ENCODE data around the gene HEPHL1.

The HEPHL1 gene

DNA sequence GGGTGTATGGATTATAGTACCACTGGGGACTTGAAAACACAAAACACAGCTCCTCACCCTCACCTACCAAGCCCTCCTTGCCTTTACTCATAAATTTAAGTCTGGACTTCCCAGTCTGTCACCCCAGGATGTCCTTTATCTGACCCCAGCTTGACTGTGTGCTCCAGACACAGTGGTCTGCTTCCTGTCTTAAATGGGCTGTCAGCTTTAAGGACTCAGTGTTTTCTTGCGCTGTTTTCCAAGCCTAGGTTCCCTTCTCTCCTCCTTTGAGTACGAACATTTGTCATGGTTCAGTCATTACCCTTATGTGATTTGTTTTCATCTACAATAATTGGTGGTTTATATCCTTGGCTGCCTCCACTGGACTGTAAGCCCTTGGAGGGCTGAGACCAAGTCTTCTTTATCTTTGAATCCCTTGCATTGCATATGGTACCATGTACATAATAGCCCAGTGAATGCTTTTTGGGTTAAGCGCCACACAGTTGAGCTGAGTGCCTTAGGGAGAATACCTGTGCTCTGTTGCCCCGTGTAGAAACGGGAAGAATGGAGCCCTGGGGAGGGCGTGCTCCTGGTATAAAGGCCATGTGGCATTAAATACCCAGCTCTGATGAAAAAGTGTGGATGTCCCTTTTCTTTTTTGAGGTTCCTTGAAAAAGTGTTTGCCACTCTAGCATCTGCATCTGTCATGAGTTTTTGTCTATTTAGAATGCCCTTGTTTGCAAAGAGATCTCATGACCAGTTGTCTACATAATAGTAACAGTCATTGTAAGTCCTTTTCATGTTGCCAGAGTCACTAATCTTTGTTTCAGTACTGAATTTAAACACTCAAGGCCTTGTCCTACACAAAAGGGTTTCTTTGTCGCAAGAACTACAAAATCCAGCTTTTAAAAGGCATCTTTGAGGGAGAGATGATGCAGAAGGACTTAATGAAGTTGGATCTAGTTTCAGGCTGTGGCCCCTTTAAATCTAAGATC, 121.4 kb downstream of the HEPHL1 start:
- CTCF ChIA-PET: interaction anchor here (0.8 to 2.8 kb wide), 5 partner anchors 8 to 275 kb away, joined by 3 to 13 read pairs (median 5); no protein-coding TSS in a partner anchor
- no peak for DNase-seq (ENCODE audit: low read depth, low spot score)
- POLR2A ChIA-PET: interaction anchor here (0.7 kb wide), 1 partner anchor 9 kb away, joined by 3 read pairs; no protein-coding TSS in a partner anchor
- TF ChIP-seq, protein P1, sequence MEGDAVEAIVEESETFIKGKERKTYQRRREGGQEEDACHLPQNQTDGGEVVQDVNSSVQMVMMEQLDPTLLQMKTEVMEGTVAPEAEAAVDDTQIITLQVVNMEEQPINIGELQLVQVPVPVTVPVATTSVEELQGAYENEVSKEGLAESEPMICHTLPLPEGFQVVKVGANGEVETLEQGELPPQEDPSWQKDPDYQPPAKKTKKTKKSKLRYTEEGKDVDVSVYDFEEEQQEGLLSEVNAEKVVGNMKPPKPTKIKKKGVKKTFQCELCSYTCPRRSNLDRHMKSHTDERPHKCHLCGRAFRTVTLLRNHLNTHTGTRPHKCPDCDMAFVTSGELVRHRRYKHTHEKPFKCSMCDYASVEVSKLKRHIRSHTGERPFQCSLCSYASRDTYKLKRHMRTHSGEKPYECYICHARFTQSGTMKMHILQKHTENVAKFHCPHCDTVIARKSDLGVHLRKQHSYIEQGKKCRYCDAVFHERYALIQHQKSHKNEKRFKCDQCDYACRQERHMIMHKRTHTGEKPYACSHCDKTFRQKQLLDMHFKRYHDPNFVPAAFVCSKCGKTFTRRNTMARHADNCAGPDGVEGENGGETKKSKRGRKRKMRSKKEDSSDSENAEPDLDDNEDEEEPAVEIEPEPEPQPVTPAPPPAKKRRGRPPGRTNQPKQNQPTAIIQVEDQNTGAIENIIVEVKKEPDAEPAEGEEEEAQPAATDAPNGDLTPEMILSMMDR (IDR thresholded peaks at IDR 0.05; ENCODE audit: insufficient read depth, low read length, missing control alignments): no peak
- H3K4me3 ChIP-seq (ENCODE audit: low read depth, low read length): no peak overlapping the region

DNA sequence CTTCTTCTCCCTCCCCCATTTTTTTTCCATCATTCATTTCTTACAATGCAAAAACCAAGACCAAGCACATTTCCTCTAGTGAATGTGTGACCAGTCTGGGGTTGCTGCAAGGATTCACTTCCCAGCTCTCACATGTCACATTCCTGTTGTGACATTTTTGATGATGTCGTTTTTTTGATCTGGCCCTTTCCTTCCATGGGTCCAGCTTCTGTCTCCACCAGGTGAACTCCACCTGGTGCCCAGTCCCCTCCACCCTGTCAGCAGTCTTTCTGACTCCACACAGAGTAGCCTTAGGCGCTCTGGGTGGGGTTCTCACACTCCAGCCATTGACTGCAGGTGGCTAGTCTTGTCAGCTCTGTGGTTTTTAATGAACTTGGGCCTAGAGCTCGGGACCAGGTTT, 123.1 kb downstream of the HEPHL1 start:
- CTCF ChIA-PET: interaction anchor here (0.5 to 2.8 kb wide), 5 partner anchors 13 to 288 kb away, joined by 3 to 13 read pairs (median 5); no protein-coding TSS in a partner anchor
- H3K4me3 ChIP-seq (ENCODE audit: low read depth, low read length): no peak overlapping the region
- POLR2A ChIA-PET: no interaction called here
- TF ChIP-seq, protein P1 (IDR thresholded peaks at IDR 0.05; ENCODE audit: insufficient read depth, low read length, missing control alignments): no peak
- no peak for DNase-seq (ENCODE audit: low read depth, low spot score)

DNA sequence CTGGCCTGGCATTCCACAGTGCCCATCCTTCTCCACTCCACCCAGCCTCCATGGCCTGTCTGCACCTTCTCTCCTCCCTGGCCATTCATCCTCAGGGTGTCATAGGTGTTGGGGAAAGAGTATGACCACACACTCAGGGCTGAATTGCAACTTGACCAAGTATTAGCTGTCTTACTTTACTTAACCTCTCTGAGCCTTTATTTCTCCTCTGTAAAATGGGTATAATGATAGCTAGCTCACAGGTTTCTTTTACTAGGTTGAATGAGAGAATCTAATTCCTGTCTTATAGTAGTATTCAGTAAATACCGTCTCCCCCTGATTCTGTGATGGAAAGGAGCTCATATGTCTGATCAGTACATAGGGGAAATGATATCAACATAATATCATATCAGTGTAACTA, 123.5 kb downstream of the HEPHL1 start:
- DNase-seq (ENCODE audit: low read depth, low spot score): no peak
- ChIA-PET CTCF (interaction anchor here (0.5 to 2.8 kb wide), 5 partner anchors 13 to 287 kb away, joined by 3 to 13 read pairs (median 5); no protein-coding TSS in a partner anchor), POLR2A (no interaction called here)
- H3K4me3 ChIP-seq (ENCODE audit: low read depth, low read length): no peak overlapping the region
- TF ChIP-seq, protein P1 (IDR thresholded peaks at IDR 0.05; ENCODE audit: insufficient read depth, low read length, missing control alignments): no peak

DNA sequence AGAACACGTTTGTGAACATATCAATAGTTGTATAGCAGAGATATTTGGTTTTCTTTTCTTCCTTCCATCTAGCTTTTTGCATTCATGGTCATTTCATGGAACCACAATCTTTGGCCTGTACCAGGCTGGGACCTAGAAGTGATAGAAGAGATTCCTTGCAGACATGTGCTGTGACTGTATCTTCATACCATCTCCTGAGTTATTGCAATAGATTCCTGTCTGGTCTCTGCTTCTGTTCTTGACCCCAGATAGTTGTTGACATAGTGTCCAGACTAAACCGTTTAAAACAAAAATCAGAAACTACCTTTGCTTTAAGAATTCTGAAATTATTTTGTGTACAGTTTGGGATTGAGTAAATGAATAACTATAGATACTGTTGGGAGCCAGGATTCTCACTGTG, 124.3 kb downstream of the HEPHL1 start:
- no peak for DNase-seq (ENCODE audit: low read depth, low spot score)
- no peak overlapping the region for H3K4me3 ChIP-seq (ENCODE audit: low read depth, low read length)
- ChIA-PET POLR2A (no interaction called here), CTCF (interaction anchor here (1.1 to 2.1 kb wide), 4 partner anchors 8 to 250 kb away, joined by 3 to 8 read pairs (median 5); no protein-coding TSS in a partner anchor)
- TF ChIP-seq, protein P1 (IDR thresholded peaks at IDR 0.05; ENCODE audit: insufficient read depth, low read length, missing control alignments): no peak

DNA sequence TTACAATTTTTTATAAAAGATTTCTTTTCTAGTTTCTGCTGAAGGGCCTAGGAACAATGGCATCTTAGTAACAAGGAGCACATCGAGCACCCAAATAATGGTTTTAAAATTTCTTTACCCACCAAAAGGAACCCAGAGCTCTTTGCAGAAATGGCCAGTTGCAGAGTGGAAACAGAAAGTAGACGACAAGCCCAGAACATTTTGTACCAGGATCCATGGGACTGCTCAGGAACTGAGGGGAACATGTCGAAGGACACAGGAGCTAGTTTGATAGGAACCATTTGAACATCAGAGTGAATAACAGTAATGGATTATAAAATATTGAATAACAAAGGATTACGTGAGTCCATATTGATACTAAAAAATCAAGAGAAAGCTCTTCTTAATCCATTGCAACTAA, 124.8 kb downstream of the HEPHL1 start:
- no peak for DNase-seq (ENCODE audit: low read depth, low spot score)
- H3K4me3 ChIP-seq (ENCODE audit: low read depth, low read length): no peak overlapping the region
- CTCF ChIA-PET: interaction anchor here (1.1 kb wide), 2 partner anchors 8 to 10 kb away, joined by 3 to 5 read pairs; no protein-coding TSS in a partner anchor
- POLR2A ChIA-PET: no interaction called here
- TF ChIP-seq, protein P1 (IDR thresholded peaks at IDR 0.05; ENCODE audit: insufficient read depth, low read length, missing control alignments): no peak

DNA sequence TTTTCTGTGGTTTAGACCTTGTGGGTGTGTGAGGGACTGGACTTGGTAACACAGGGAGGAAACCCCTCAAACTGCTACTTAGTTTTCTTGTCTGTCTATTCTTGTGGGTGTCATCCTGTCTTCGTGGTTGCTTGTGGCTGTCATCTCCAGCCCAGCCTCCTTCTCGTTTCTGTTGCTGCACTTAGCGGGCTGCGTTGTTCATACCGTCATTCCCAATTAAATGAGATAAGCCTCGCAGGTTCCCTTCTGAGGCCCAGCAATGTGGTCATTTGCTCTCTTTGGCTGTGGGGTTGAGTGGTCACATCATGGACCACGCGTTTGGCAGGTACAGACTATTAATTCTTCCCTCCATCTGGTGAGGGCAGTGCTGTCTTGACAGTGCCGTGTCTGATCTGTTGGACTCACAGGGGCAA, 126.3 kb downstream of the HEPHL1 start:
- ChIA-PET CTCF (interaction anchor here (1.3 kb wide), 1 partner anchor 11 kb away, joined by 4 read pairs; no protein-coding TSS in a partner anchor), POLR2A (no interaction called here)
- DNase-seq (ENCODE audit: low read depth, low spot score): no peak
- no peak overlapping the region for H3K4me3 ChIP-seq (ENCODE audit: low read depth, low read length)
- TF ChIP-seq, protein P1 (IDR thresholded peaks at IDR 0.05; ENCODE audit: insufficient read depth, low read length, missing control alignments): no peak

All from AG04449 (cell line).